Hepatocyte (in vitro differentiated cells): ENCODE measurements around the gene ADGRD1.

Experiments
- EZH2 ChIP-seq: fragments of 200-600 bp; sonication (generic); IDR thresholded peaks from 2 replicates; pipeline ENCODE4 v1.6.1; 2016; ENCODE audit warnings: antibody characterized with exemption, mild to moderate bottlenecking, borderline replicate concordance
- TF ChIP-seq, protein P1 (sequence below): fragments of 200-600 bp; sonication (generic); IDR thresholded peaks from 2 replicates; pipeline ENCODE4 v1.5.1; 2016; ENCODE audit warnings: antibody characterized with exemption, mild to moderate bottlenecking; ENCODE audit not compliant: poor library complexity

- no peak for TF ChIP-seq EZH2
- TF ChIP-seq, protein P1, sequence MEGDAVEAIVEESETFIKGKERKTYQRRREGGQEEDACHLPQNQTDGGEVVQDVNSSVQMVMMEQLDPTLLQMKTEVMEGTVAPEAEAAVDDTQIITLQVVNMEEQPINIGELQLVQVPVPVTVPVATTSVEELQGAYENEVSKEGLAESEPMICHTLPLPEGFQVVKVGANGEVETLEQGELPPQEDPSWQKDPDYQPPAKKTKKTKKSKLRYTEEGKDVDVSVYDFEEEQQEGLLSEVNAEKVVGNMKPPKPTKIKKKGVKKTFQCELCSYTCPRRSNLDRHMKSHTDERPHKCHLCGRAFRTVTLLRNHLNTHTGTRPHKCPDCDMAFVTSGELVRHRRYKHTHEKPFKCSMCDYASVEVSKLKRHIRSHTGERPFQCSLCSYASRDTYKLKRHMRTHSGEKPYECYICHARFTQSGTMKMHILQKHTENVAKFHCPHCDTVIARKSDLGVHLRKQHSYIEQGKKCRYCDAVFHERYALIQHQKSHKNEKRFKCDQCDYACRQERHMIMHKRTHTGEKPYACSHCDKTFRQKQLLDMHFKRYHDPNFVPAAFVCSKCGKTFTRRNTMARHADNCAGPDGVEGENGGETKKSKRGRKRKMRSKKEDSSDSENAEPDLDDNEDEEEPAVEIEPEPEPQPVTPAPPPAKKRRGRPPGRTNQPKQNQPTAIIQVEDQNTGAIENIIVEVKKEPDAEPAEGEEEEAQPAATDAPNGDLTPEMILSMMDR: no peak
Measured at GRCh38 chr12:131027876-131028586, 74.3 kb downstream of the ADGRD1 start.
